ENCODE measurements around the gene DUSP6.

DUSP6 gene

DNA sequence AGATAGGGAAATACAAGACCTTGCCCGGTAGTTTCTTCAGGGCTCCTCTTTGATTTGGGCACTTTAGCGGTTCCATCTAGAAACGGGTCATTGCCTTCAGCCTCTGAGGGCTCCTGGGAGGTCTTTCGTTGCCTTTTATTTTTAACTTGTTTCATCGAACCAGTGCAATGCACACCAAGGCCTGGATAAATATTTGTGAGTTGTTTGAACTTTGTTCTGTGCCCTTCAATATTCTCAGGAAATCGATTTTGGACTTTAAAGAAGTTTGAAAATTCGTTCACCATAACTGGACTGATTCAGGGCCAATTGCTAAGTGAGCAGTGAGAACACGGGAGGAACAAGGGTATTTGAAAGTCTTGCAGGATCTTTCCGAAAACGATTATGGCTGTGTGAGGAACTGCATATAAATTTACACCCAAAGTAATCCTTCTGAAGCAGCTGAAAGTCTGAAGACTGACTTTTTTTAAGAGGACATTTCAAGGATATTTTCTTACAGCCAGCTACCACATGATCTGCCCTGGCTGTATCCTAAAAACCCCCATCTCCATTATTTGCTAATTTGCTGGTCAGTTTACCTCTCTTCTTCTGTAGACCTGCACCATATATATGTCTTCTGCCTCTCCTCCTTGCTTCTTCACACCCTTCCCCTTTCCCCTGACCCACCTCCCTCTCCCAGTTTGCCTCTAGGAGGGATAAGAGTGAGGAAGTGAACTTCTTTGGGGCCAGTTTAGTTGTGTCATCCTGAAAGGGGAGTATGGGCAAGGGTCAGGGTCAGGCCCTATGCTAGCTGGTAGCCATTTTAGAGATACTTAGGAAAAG is 8.0 kb downstream of the DUSP6 start:
- no peaks in the 10 kb centered on the region for H3K79me1 ChIP-seq (ENCODE audit: low read length)
- WGBS (ENCODE audit: extremely low coverage, insufficient coverage, insufficient read length) = no CpG with 5 or more reads among the region's 10 CpGs
- H3K4me3 ChIP-seq (ENCODE audit: low read depth, low read length) = no peak overlapping the region
- H3K18ac ChIP-seq (ENCODE audit: low read length) = no peak overlapping the region
- no peaks in the 10 kb centered on the region for H3K9me3 ChIP-seq (ENCODE audit: insufficient read depth, low read depth, low read length)
- H3K14ac ChIP-seq (ENCODE audit: low read length) = no peak overlapping the region
- no peak overlapping the region for H2BK5ac ChIP-seq (ENCODE audit: low read depth, low read length, poor library complexity)
- no peak overlapping the region for H3K27ac ChIP-seq (ENCODE audit: low read depth, low read length)
- no peak overlapping the region for H4K12ac ChIP-seq (ENCODE audit: low read depth, low read length)
- H3K23ac ChIP-seq (ENCODE audit: low read length) = no peak overlapping the region
- no peak overlapping the region for H4K8ac ChIP-seq (ENCODE audit: low read depth, low read length)
- H3K4me2 ChIP-seq (ENCODE audit: low read length) = no peak overlapping the region
- no peak overlapping the region for H2AK5ac ChIP-seq (ENCODE audit: low read length)
- H3K27me3 ChIP-seq (ENCODE audit: insufficient read depth, low read length) = no peaks in the 10 kb centered on the region
- DNase-seq = no peak
- H3K79me2 ChIP-seq (ENCODE audit: control insufficient read depth, insufficient read depth, low read length, poor library complexity) = no peaks in the 10 kb centered on the region
- no peak overlapping the region for H3K9ac ChIP-seq (ENCODE audit: low read length)
- no peak overlapping the region for H2AFZ ChIP-seq (ENCODE audit: insufficient read depth, low read length, poor library complexity)
- H3K36me3 ChIP-seq (ENCODE audit: control insufficient read depth in 1 of 2, insufficient read depth in 2 of 2, low read length in 2 of 2) = peaks cover 5% of the 10 kb centered on the region in 2 experiments
- no peak overlapping the region for H2BK120ac ChIP-seq (ENCODE audit: insufficient read depth, low read length, poor library complexity)
- H4K91ac ChIP-seq (ENCODE audit: low read depth, low read length) = no peak overlapping the region
- no peak overlapping the region for H2BK12ac ChIP-seq (ENCODE audit: low read length)
- no peak overlapping the region for H3K4ac ChIP-seq (ENCODE audit: low read depth, low read length)
- peaks cover 0 to 2% of the 10 kb centered on the region in 2 experiments for H3K4me1 ChIP-seq (ENCODE audit: control insufficient read depth in 1 of 2, insufficient read depth in 2 of 2, low read length in 2 of 2)

DNA sequence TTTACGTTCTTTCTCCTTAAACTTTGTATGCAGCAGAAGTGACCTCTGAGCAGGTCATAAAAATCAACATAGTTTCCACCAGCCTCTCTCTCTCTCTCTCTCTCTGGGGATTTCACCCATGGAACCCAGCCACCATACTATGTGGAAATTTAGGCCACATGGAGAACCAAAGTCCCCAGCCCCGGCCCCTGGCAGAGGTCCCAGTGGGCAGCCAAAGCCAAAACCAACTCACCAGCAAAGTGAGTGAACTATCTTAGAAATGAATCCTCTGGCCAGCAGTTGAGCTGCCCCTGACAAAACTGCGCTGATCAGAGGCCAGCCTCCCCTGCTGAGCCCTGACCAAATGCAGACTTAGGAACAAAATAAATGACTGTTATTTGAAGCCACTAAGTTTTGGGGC is 9.2 kb downstream of the DUSP6 start:
- no peak for DNase-seq
- H4K8ac ChIP-seq (ENCODE audit: low read depth, low read length) = no peak overlapping the region
- no peaks in the 10 kb centered on the region for H3K9me3 ChIP-seq (ENCODE audit: insufficient read depth, low read depth, low read length)
- no peak overlapping the region for H3K9ac ChIP-seq (ENCODE audit: low read length)
- H4K12ac ChIP-seq (ENCODE audit: low read depth, low read length) = no peak overlapping the region
- H2AK5ac ChIP-seq (ENCODE audit: low read length) = no peak overlapping the region
- no peak overlapping the region for H3K4ac ChIP-seq (ENCODE audit: low read depth, low read length)
- no peak overlapping the region for H3K14ac ChIP-seq (ENCODE audit: low read length)
- no peaks in the 10 kb centered on the region for H3K36me3 ChIP-seq (ENCODE audit: control insufficient read depth in 1 of 2, insufficient read depth in 2 of 2, low read length in 2 of 2)
- H3K4me1 ChIP-seq (ENCODE audit: control insufficient read depth in 1 of 2, insufficient read depth in 2 of 2, low read length in 2 of 2) = peaks cover 0 to 2% of the 10 kb centered on the region in 2 experiments
- no peak overlapping the region for H2BK120ac ChIP-seq (ENCODE audit: insufficient read depth, low read length, poor library complexity)
- H3K18ac ChIP-seq (ENCODE audit: low read length) = no peak overlapping the region
- H3K27me3 ChIP-seq (ENCODE audit: insufficient read depth, low read length) = no peaks in the 10 kb centered on the region
- H3K79me1 ChIP-seq (ENCODE audit: low read length) = no peaks in the 10 kb centered on the region
- no peak overlapping the region for H3K4me2 ChIP-seq (ENCODE audit: low read length)
- H4K91ac ChIP-seq (ENCODE audit: low read depth, low read length) = no peak overlapping the region
- WGBS (ENCODE audit: extremely low coverage, insufficient coverage, insufficient read length) = no CpG with 5 or more reads among the region's 3 CpGs
- H3K4me3 ChIP-seq (ENCODE audit: low read depth, low read length) = no peak overlapping the region
- H2BK12ac ChIP-seq (ENCODE audit: low read length) = no peak overlapping the region
- H3K23ac ChIP-seq (ENCODE audit: low read length) = no peak overlapping the region
- H3K27ac ChIP-seq (ENCODE audit: low read depth, low read length) = no peak overlapping the region
- H2AFZ ChIP-seq (ENCODE audit: insufficient read depth, low read length, poor library complexity) = no peak overlapping the region
- H2BK5ac ChIP-seq (ENCODE audit: low read depth, low read length, poor library complexity) = no peak overlapping the region
- no peaks in the 10 kb centered on the region for H3K79me2 ChIP-seq (ENCODE audit: control insufficient read depth, insufficient read depth, low read length, poor library complexity)

DNA sequence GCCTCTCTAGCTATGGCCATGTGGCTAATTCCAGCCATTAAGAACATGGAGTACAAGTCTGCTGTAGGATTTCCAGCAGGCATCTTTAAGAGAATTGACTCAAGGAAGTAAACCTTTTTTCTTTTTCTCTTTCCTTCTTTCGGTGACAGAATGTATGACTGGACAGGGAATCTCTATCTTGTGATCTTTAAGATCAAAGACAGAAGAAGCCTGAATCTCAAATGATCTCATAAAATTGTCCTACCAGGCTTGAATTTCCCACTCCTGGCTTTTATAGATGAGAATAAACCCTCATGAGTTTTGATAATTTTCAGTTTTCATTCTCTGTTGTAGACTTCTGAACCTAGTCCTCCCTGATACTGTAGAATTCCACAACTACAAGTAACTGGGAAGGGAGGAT is 11.4 kb downstream of the DUSP6 start:
- Histone ChIP-seq H3K27ac (ENCODE audit: low read depth, low read length) (no peak overlapping the region), H2AK5ac (ENCODE audit: low read length) (no peak overlapping the region), H3K79me1 (ENCODE audit: low read length) (peaks cover 2% of the 10 kb centered on the region), H3K9me3 (ENCODE audit: insufficient read depth, low read depth, low read length) (no peaks in the 10 kb centered on the region), H2BK5ac (ENCODE audit: low read depth, low read length, poor library complexity) (no peak overlapping the region), H2BK120ac (ENCODE audit: insufficient read depth, low read length, poor library complexity) (no peak overlapping the region), H3K4me2 (ENCODE audit: low read length) (no peak overlapping the region), H3K9ac (ENCODE audit: low read length) (no peak overlapping the region), H2BK12ac (ENCODE audit: low read length) (no peak overlapping the region), H4K8ac (ENCODE audit: low read depth, low read length) (no peak overlapping the region), H3K23ac (ENCODE audit: low read length) (no peak overlapping the region), H3K4ac (ENCODE audit: low read depth, low read length) (no peak overlapping the region), H3K79me2 (ENCODE audit: control insufficient read depth, insufficient read depth, low read length, poor library complexity) (no peaks in the 10 kb centered on the region), H4K91ac (ENCODE audit: low read depth, low read length) (no peak overlapping the region), H3K36me3 (ENCODE audit: control insufficient read depth in 1 of 2, insufficient read depth in 2 of 2, low read length in 2 of 2) (no peaks in the 10 kb centered on the region), H4K12ac (ENCODE audit: low read depth, low read length) (no peak overlapping the region), H3K14ac (ENCODE audit: low read length) (no peak overlapping the region), H3K27me3 (ENCODE audit: insufficient read depth, low read length) (no peaks in the 10 kb centered on the region), H3K4me1 (ENCODE audit: control insufficient read depth in 1 of 2, insufficient read depth in 2 of 2, low read length in 2 of 2) (no peaks in the 10 kb centered on the region), H3K18ac (ENCODE audit: low read length) (no peak overlapping the region), H2AFZ (ENCODE audit: insufficient read depth, low read length, poor library complexity) (no peak overlapping the region), H3K4me3 (ENCODE audit: low read depth, low read length) (no peak overlapping the region)
- no CpG with 5 or more reads among the region's 1 CpG for WGBS (ENCODE audit: extremely low coverage, insufficient coverage, insufficient read length)
- no peak for DNase-seq

DNA sequence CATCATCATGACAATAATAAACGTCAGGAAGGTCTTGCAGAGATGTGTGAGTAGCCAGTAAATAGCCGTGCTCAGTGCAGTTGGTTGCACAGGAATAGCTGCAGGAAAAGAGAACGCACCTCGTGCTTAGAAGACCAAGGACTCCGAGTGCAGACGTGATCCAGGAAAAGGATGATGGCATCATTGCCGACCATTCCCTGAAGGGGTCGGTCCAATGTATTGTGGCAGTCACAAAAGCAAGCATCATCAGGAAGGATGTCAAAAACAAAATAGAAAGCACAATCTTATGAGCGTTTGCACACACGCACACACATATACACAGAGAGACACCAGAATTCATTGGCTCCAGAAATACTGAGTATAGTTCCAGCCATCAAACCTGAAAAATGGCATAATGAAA is 12.8 kb downstream of the DUSP6 start:
- no peak overlapping the region for H2AK5ac ChIP-seq (ENCODE audit: low read length)
- no peak overlapping the region for H4K12ac ChIP-seq (ENCODE audit: low read depth, low read length)
- no peaks in the 10 kb centered on the region for H3K9me3 ChIP-seq (ENCODE audit: insufficient read depth, low read depth, low read length)
- no peak overlapping the region for H4K91ac ChIP-seq (ENCODE audit: low read depth, low read length)
- no peaks in the 10 kb centered on the region for H3K4me1 ChIP-seq (ENCODE audit: control insufficient read depth in 1 of 2, insufficient read depth in 2 of 2, low read length in 2 of 2)
- peaks cover 2% of the 10 kb centered on the region for H3K79me1 ChIP-seq (ENCODE audit: low read length)
- no peak overlapping the region for H2BK5ac ChIP-seq (ENCODE audit: low read depth, low read length, poor library complexity)
- no peak overlapping the region for H3K9ac ChIP-seq (ENCODE audit: low read length)
- H3K4me2 ChIP-seq (ENCODE audit: low read length) = no peak overlapping the region
- H2BK12ac ChIP-seq (ENCODE audit: low read length) = no peak overlapping the region
- no peak overlapping the region for H3K14ac ChIP-seq (ENCODE audit: low read length)
- H3K4ac ChIP-seq (ENCODE audit: low read depth, low read length) = no peak overlapping the region
- no peaks in the 10 kb centered on the region for H3K36me3 ChIP-seq (ENCODE audit: control insufficient read depth in 1 of 2, insufficient read depth in 2 of 2, low read length in 2 of 2)
- no peak overlapping the region for H2BK120ac ChIP-seq (ENCODE audit: insufficient read depth, low read length, poor library complexity)
- H3K23ac ChIP-seq (ENCODE audit: low read length) = no peak overlapping the region
- H3K4me3 ChIP-seq (ENCODE audit: low read depth, low read length) = no peak overlapping the region
- no peak for DNase-seq
- H3K18ac ChIP-seq (ENCODE audit: low read length) = no peak overlapping the region
- no peak overlapping the region for H3K27ac ChIP-seq (ENCODE audit: low read depth, low read length)
- no CpG with 5 or more reads among the region's 10 CpGs for WGBS (ENCODE audit: extremely low coverage, insufficient coverage, insufficient read length)
- H4K8ac ChIP-seq (ENCODE audit: low read depth, low read length) = no peak overlapping the region
- no peak overlapping the region for H2AFZ ChIP-seq (ENCODE audit: insufficient read depth, low read length, poor library complexity)
- H3K27me3 ChIP-seq (ENCODE audit: insufficient read depth, low read length) = no peaks in the 10 kb centered on the region
- no peaks in the 10 kb centered on the region for H3K79me2 ChIP-seq (ENCODE audit: control insufficient read depth, insufficient read depth, low read length, poor library complexity)

All from trophoblast cell (in vitro differentiated cells and primary cell).